K562 (cell line): ENCODE measurements around the gene RASSF7. TPM values are rescaled to one million over a fixed set of nuclear protein-coding genes. Genes with fewer than 3 reads are reported as not detected.

Source experiments
- BRD4 ChIP-seq: fragments of 200-600 bp; sonication (generic); IDR thresholded peaks from 2 replicates; pipeline ENCODE4 v1.6.1; 2017; ENCODE audit warnings: inconsistent platforms
- CHD2 ChIP-seq: IDR thresholded peaks from 2 replicates; pipeline ENCODE4 v1.6.1; 2011; ENCODE audit warnings: low read depth, low read length
- HLTF ChIP-seq: fragments of 450-650 bp; IDR thresholded peaks from 2 replicates; pipeline ENCODE4 v1.6.1; 2016
- L3MBTL2 ChIP-seq: fragments of 450-650 bp; IDR thresholded peaks from 2 replicates; pipeline ENCODE4 v1.6.1; 2016; ENCODE audit warnings: mild to moderate bottlenecking, moderate library complexity
- NR4A1 ChIP-seq, 2 experiments: fragments of 250-450 bp in 1 of 2; fragments of 450-650 bp in 1 of 2; sonication (Bioruptor Pico) in 1 of 2; IDR thresholded peaks; 2 replicates each; pipeline versions ENCODE4 v1.4.0 to v1.6.1; 2016 to 2020; ENCODE audit warnings: mild to moderate bottlenecking in 2 of 2, missing compliant biosample characterization in 1 of 2, missing genetic modification characterization in 1 of 2, moderate library complexity in 1 of 2
- POLR2G ChIP-seq: fragments of 200-400 bp; formaldehyde crosslinking; IDR thresholded peaks from 2 replicates; pipeline ENCODE4 v1.6.1; 2017; ENCODE audit warnings: low read depth, mild to moderate bottlenecking, antibody characterized with exemption, low read length, moderate library complexity
- SMARCA5 ChIP-seq: fragments of 450-650 bp; IDR thresholded peaks from 2 replicates; pipeline ENCODE4 v1.6.1; 2016
- SOX6 ChIP-seq: fragments of 450-650 bp; IDR thresholded peaks from 2 replicates; pipeline ENCODE4 v1.6.1; 2014; ENCODE audit warnings: mild to moderate bottlenecking
- SRSF3 ChIP-seq: fragments of 200-400 bp; formaldehyde crosslinking; IDR thresholded peaks from 2 replicates; pipeline ENCODE4 v1.6.1; 2016; ENCODE audit warnings: mild to moderate bottlenecking, low read length, moderate library complexity; ENCODE audit not compliant: insufficient read depth
- STAT5B ChIP-seq: fragments of 250-450 bp; sonication (Bioruptor Pico); IDR thresholded peaks from 2 replicates; pipeline ENCODE4 v1.8.0; 2021; ENCODE audit warnings: mild to moderate bottlenecking, inconsistent platforms
- TRIM28 ChIP-seq: fragments of 450-650 bp; IDR thresholded peaks from 2 replicates; pipeline ENCODE4 v1.6.1; 2017
- ZFP36 ChIP-seq: fragments of 150-350 bp; IDR thresholded peaks from 2 replicates; pipeline ENCODE4 v1.6.1; 2018; ENCODE audit warnings: low read length, low read depth; ENCODE audit not compliant: partially characterized antibody
- ZKSCAN1 ChIP-seq: fragments of 150-350 bp; IDR thresholded peaks from 2 replicates; pipeline ENCODE4 v1.6.1; 2016; ENCODE audit warnings: low read depth, low read length
- ZNF165 ChIP-seq: fragments of 250-450 bp; sonication (Bioruptor Pico); IDR thresholded peaks from 2 replicates; pipeline ENCODE4 v1.4.0; 2020; ENCODE audit warnings: borderline replicate concordance
- ZNF316 ChIP-seq: fragments of 450-650 bp; IDR thresholded peaks from 2 replicates; pipeline ENCODE4 v1.6.1; 2016
- ZNF780A ChIP-seq: fragments of 250-450 bp; sonication (Bioruptor Pico); IDR thresholded peaks from 2 replicates; pipeline ENCODE4 v1.5.0; 2021; ENCODE audit warnings: mild to moderate bottlenecking
- polyA plus RNA-seq, 8 experiments: library from polyadenylated mRNA; depleted of rRNA in 4 of 8; stranded (reverse) in 5 of 8; unstranded in 3 of 8; fragments of >200 nt; fragmentation: Nextera tagmentation in 2 of 8; fragmentation: Illumina TruSeq in 1 of 8; extraction: Ambion mirVana in 2 of 8; extraction: Trizol in 1 of 8; gene quantifications; 2 replicates each; pipeline versions ENCODE4 v1.2.1 to v1.2.3, GENCODE V29; 2011 to 2014; ENCODE audit warnings: inconsistent platforms in 1 of 8, missing spikeins in 1 of 8
- total RNA-seq, 7 experiments: library from RNA; depleted of rRNA in 6 of 7; stranded (reverse); fragments of >200 nt in 6 of 7; fragmentation: Illumina TruSeq in 2 of 7; extraction: Trizol in 2 of 7; gene quantifications; 2 replicates each; pipeline versions ENCODE4 v1.2.1 to v1.2.3, GENCODE V29; 2011 to 2021; ENCODE audit warnings: low replicate concordance in 1 of 7
- TF ChIP-seq, protein P1 (sequence below): sonication (generic); formaldehyde crosslinking; IDR thresholded peaks from 2 replicates; pipeline ENCODE4 v1.9.0; 2022; ENCODE audit warnings: mild to moderate bottlenecking, missing genetic modification reagents
- TF ChIP-seq, protein P2 (sequence below): fragments of 200-800 bp; sonication (Bioruptor generic); IDR thresholded peaks from 2 replicates; pipeline ENCODE4 v1.6.1; 2016; ENCODE audit warnings: missing genetic modification characterization, missing compliant biosample characterization
- TF ChIP-seq, protein P3 (sequence below): fragments of 450-650 bp; conservative IDR thresholded peaks from 2 replicates; pipeline ENCODE4 v1.6.1; 2016; ENCODE audit warnings: missing genetic modification characterization, low read depth, mild to moderate bottlenecking, missing compliant biosample characterization, moderate library complexity
- TF ChIP-seq, protein P4 (sequence below): sonication (generic); formaldehyde crosslinking; IDR thresholded peaks from 2 replicates; pipeline ENCODE4 v1.8.0; 2022; ENCODE audit warnings: mild to moderate bottlenecking, missing genetic modification reagents
- TF ChIP-seq, protein P5 (sequence below): fragments of 250-450 bp; sonication (Bioruptor Pico); IDR thresholded peaks from 2 replicates; pipeline ENCODE4 v1.8.0; 2021; ENCODE audit warnings: moderate library complexity, mild to moderate bottlenecking, inconsistent platforms

The RASSF7 gene
- total and polyA plus RNA-seq, 9 of the 15 experiments (the other 6 are each of a cell fraction or from before 2014, with no cell fraction given), result 0.41 to 45.2 (median 18.6) TPM

DNA sequence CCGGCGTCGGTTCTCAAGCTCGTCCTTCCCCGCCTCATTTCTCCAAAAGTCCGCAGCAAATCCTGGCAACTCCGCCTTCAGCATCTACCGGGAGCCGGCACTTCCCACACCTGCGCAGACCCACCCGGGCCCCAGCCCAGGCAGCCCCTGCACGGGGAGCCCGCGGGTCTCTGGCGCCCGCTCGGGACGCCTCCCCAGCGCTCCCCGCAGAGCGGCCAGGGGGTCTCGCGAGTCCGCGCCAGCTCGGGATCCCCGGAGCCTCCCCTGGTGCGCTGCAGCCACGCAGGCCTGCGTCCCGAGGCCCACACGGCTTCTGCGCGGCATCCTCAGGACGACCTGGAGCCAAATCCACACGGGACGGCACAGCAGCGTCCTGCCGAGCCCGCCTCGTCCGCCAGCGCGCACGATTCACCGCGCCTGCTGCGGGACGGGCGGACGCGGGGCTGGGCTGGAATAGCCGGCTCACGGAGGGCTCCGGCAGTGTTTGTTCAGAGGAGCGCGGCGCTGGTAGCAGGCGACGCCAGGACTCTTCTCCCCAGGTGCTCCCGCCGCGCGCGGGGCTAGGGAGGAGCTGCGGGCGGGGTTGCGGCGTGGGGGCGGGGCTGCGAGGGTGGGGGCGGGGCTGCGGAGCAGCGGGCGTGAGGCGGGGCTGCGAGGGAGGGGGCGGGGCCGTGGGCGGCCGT lies 14.7 kb downstream of the RASSF7 start (continued):
- TF ChIP-seq ZNF316 (no peak), HLTF (no peak), SRSF3 (no peak), ZKSCAN1 (no peak), ZNF780A (no peak), BRD4 (no peak), STAT5B (no peak), CHD2 (peak; percentile 66), ZFP36 (no peak), ZNF165 (no peak), SMARCA5 (no peak), SOX6 (no peak), TRIM28 (no peak), L3MBTL2 (peak; percentile 82), POLR2G (0 out of 2 replicates have a peak, but pooled peaks have one; percentile 13), NR4A1 (CRISPR knock-in tag; IDR thresholded peaks at IDR 0.05) (no peak), NR4A1 (tag; IDR thresholded peaks at IDR 0.05) (no peak)
- TF ChIP-seq, protein P1, sequence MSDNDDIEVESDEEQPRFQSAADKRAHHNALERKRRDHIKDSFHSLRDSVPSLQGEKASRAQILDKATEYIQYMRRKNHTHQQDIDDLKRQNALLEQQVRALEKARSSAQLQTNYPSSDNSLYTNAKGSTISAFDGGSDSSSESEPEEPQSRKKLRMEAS (CRISPR knock-in tag), result 0 out of 2 replicates have a peak, but pooled peaks have one; percentile 29
- TF ChIP-seq, protein P2, sequence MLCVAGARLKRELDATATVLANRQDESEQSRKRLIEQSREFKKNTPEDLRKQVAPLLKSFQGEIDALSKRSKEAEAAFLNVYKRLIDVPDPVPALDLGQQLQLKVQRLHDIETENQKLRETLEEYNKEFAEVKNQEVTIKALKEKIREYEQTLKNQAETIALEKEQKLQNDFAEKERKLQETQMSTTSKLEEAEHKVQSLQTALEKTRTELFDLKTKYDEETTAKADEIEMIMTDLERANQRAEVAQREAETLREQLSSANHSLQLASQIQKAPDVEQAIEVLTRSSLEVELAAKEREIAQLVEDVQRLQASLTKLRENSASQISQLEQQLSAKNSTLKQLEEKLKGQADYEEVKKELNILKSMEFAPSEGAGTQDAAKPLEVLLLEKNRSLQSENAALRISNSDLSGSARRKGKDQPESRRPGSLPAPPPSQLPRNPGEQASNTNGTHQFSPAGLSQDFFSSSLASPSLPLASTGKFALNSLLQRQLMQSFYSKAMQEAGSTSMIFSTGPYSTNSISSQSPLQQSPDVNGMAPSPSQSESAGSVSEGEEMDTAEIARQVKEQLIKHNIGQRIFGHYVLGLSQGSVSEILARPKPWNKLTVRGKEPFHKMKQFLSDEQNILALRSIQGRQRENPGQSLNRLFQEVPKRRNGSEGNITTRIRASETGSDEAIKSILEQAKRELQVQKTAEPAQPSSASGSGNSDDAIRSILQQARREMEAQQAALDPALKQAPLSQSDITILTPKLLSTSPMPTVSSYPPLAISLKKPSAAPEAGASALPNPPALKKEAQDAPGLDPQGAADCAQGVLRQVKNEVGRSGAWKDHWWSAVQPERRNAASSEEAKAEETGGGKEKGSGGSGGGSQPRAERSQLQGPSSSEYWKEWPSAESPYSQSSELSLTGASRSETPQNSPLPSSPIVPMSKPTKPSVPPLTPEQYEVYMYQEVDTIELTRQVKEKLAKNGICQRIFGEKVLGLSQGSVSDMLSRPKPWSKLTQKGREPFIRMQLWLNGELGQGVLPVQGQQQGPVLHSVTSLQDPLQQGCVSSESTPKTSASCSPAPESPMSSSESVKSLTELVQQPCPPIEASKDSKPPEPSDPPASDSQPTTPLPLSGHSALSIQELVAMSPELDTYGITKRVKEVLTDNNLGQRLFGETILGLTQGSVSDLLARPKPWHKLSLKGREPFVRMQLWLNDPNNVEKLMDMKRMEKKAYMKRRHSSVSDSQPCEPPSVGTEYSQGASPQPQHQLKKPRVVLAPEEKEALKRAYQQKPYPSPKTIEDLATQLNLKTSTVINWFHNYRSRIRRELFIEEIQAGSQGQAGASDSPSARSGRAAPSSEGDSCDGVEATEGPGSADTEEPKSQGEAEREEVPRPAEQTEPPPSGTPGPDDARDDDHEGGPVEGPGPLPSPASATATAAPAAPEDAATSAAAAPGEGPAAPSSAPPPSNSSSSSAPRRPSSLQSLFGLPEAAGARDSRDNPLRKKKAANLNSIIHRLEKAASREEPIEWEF, result no peak
- TF ChIP-seq, protein P3, sequence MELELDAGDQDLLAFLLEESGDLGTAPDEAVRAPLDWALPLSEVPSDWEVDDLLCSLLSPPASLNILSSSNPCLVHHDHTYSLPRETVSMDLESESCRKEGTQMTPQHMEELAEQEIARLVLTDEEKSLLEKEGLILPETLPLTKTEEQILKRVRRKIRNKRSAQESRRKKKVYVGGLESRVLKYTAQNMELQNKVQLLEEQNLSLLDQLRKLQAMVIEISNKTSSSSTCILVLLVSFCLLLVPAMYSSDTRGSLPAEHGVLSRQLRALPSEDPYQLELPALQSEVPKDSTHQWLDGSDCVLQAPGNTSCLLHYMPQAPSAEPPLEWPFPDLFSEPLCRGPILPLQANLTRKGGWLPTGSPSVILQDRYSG (tag), result no peak
- TF ChIP-seq, protein P4, sequence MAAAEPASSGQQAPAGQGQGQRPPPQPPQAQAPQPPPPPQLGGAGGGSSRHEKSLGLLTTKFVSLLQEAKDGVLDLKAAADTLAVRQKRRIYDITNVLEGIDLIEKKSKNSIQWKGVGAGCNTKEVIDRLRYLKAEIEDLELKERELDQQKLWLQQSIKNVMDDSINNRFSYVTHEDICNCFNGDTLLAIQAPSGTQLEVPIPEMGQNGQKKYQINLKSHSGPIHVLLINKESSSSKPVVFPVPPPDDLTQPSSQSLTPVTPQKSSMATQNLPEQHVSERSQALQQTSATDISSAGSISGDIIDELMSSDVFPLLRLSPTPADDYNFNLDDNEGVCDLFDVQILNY, result no peak
- TF ChIP-seq, protein P5, sequence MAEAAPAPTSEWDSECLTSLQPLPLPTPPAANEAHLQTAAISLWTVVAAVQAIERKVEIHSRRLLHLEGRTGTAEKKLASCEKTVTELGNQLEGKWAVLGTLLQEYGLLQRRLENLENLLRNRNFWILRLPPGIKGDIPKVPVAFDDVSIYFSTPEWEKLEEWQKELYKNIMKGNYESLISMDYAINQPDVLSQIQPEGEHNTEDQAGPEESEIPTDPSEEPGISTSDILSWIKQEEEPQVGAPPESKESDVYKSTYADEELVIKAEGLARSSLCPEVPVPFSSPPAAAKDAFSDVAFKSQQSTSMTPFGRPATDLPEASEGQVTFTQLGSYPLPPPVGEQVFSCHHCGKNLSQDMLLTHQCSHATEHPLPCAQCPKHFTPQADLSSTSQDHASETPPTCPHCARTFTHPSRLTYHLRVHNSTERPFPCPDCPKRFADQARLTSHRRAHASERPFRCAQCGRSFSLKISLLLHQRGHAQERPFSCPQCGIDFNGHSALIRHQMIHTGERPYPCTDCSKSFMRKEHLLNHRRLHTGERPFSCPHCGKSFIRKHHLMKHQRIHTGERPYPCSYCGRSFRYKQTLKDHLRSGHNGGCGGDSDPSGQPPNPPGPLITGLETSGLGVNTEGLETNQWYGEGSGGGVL (CRISPR knock-in tag), result no peak
